HUES6 (cell line): ENCODE data around the gene CAMK1D.
"Not testable (repeated sequence)": the region's sequence is repeated elsewhere in the genome, so short reads cannot be mapped to it uniquely, and the experiment has no call there.

Experiments used
- H3K27ac ChIP-seq: 2 replicates; pipeline ENCODE4 v1.7.0; 2013; ENCODE audit warnings: low read depth, mild to moderate bottlenecking, low read length, inconsistent platforms
- H3K27me3 ChIP-seq: 2 replicates; pipeline ENCODE4 v1.6.1; 2013; ENCODE audit warnings: low read length; ENCODE audit not compliant: control insufficient read depth, insufficient read depth
- H3K36me3 ChIP-seq: 2 replicates; pipeline ENCODE4 v1.6.1; 2013; ENCODE audit warnings: low read length; ENCODE audit not compliant: control insufficient read depth, insufficient read depth
- H3K4me1 ChIP-seq: 2 replicates; pipeline ENCODE4 v1.6.1; 2013; ENCODE audit warnings: low read length; ENCODE audit not compliant: control insufficient read depth, insufficient read depth
- H3K4me3 ChIP-seq: 2 replicates; pipeline ENCODE4 v1.5.1; 2013; ENCODE audit warnings: low read depth, low read length
- H3K9ac ChIP-seq: one replicate; pipeline ENCODE4 v1.6.1; 2013; ENCODE audit warnings: mild to moderate bottlenecking, low read length
- H3K9me3 ChIP-seq: 2 replicates; pipeline ENCODE4 v1.6.1; 2013; ENCODE audit warnings: low read depth, low read length; ENCODE audit not compliant: control insufficient read depth, insufficient read depth

The CAMK1D gene

DNA sequence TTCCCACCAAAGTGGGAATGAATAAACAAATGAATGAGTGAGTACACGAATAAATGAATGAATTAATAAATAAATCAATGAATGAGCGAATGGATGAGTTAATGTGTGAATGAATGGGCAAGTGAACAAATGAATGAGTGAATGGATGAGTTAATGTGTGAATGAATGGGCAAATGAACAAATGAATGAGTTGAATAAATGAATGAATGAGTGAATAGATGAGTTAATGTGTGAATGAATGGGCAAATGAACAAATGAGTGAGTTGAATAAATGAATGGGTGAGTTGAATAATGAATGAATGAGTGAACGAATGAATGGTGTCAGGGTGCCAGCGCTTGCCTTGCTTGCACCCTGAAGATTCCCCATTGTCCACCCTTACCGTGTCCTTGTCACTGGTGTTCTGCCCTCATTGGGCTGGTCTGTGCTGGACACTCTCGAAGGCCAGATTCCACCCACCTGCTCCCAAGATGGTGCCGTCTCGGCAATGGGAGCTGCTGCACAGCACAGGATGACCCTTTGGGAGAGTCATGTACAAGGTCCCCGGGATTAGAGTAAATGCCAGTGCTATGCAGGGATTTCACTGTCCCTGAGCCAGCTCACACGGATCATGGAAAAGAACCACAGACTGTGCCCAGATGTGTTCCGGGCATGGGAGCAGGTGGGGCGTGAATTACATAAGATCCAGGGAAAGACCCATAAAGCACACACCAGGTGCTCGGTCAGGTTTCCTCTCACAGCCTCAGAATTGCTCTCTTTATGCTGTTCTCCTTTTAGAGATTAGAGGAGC is 83.2 kb downstream of the CAMK1D start:
- Histone ChIP-seq H3K9ac (no peak overlapping the region), H3K27ac (no peak overlapping the region), H3K27me3 (no peaks in the 10 kb centered on the region), H3K4me3 (no peak overlapping the region), H3K9me3 (peaks cover 2% of the 10 kb centered on the region; the same call in 1 of the 2 replicates), H3K36me3 (no peaks in the 10 kb centered on the region), H3K4me1 (0 out of 2 replicates have a peak, but pooled peaks cover 3% of the 10 kb centered on the region)

DNA sequence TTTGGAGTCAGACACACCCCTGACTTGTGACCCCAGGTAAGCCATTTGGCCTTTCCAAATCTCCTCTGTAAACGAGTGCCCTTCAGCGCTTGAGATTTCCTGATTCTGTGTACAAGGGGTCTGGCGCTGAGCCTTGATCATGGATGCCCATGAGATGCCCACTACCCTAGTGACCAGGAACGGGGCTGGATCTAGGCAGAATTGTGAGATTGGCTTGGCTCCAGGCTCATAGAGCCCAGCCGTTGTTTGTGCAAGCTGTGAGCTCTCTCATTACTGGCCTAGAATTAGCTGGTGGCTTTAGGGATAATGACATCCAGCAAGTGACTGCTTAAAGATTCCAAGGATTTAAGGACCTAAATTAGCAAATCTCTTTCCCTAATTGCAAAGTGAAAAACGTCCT is 84.9 kb downstream of the CAMK1D start:
- Histone ChIP-seq H3K27ac (no peak overlapping the region), H3K27me3 (no peaks in the 10 kb centered on the region)

GRCh38 chr10:12434677-12435076 is 85.3 kb downstream of the CAMK1D start:
- not testable (repeated sequence) for H3K4me3 ChIP-seq, H3K27ac ChIP-seq, H3K27me3 ChIP-seq, H3K36me3 ChIP-seq, H3K4me1 ChIP-seq, H3K9me3 ChIP-seq, H3K9ac ChIP-seq

More for the DNA sequence above, 84.9 kb downstream of the CAMK1D start:
- H3K36me3 ChIP-seq = no peaks in the 10 kb centered on the region
- H3K9me3 ChIP-seq = peaks cover 2% of the 10 kb centered on the region; the same call in 1 of the 2 replicates
- 0 out of 2 replicates have a peak, but pooled peaks cover 3% of the 10 kb centered on the region for H3K4me1 ChIP-seq
- no peak overlapping the region for H3K4me3 ChIP-seq
- no peak overlapping the region for H3K9ac ChIP-seq

GRCh38 chr10:12435348-12435747 is 86.0 kb downstream of the CAMK1D start:
- H3K27me3 ChIP-seq = no peaks in the 10 kb centered on the region
- H3K4me1 ChIP-seq = no peaks in the 10 kb centered on the region
- no peak overlapping the region for H3K4me3 ChIP-seq
- peaks cover 9% of the 10 kb centered on the region for H3K9me3 ChIP-seq
- no peaks in the 10 kb centered on the region for H3K36me3 ChIP-seq
- no peak overlapping the region for H3K27ac ChIP-seq
- H3K9ac ChIP-seq = no peak overlapping the region

- Histone ChIP-seq H3K4me1 (no peaks in the 10 kb centered on the region), H3K36me3 (no peaks in the 10 kb centered on the region), H3K9ac (no peak overlapping the region), H3K27ac (no peak overlapping the region), H3K9me3 (peaks cover 9% of the 10 kb centered on the region), H3K4me3 (no peak overlapping the region), H3K27me3 (no peaks in the 10 kb centered on the region)
These were observed 89.8 kb downstream of the CAMK1D start for GRCh38 chr10:12438919-12439692.

DNA sequence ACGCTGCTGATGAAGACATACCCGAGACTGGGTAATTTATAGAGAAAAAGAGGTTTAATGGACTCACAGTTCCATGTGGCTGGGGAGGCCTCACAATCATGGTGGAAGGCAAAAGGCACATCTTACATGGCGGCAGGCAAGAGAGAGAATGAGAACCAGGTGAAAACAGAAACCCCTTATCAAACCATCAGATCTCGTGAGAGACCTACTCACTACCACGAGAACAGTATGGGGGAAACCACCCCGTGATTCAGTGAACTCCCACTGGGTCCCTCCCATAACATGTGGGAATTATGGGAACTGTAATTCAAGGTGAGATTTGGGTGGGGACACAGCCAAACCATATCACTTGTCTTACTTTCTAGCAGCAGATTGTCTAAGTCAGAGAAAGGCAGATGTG is 90.4 kb downstream of the CAMK1D start:
- not testable (repeated sequence) for H3K9ac ChIP-seq, H3K27ac ChIP-seq, H3K27me3 ChIP-seq, H3K36me3 ChIP-seq, H3K4me1 ChIP-seq, H3K9me3 ChIP-seq, H3K4me3 ChIP-seq

GRCh38 chr10:12443026-12443425 is 93.7 kb downstream of the CAMK1D start:
- H3K9ac ChIP-seq = no peak overlapping the region
- no peaks in the 10 kb centered on the region for H3K27me3 ChIP-seq
- no peaks in the 10 kb centered on the region for H3K36me3 ChIP-seq
- no peak overlapping the region for H3K4me3 ChIP-seq
- H3K4me1 ChIP-seq = peaks cover 7% of the 10 kb centered on the region; the same call in 1 of the 2 replicates
- H3K27ac ChIP-seq = no peak overlapping the region
- peaks cover 9% of the 10 kb centered on the region for H3K9me3 ChIP-seq

DNA sequence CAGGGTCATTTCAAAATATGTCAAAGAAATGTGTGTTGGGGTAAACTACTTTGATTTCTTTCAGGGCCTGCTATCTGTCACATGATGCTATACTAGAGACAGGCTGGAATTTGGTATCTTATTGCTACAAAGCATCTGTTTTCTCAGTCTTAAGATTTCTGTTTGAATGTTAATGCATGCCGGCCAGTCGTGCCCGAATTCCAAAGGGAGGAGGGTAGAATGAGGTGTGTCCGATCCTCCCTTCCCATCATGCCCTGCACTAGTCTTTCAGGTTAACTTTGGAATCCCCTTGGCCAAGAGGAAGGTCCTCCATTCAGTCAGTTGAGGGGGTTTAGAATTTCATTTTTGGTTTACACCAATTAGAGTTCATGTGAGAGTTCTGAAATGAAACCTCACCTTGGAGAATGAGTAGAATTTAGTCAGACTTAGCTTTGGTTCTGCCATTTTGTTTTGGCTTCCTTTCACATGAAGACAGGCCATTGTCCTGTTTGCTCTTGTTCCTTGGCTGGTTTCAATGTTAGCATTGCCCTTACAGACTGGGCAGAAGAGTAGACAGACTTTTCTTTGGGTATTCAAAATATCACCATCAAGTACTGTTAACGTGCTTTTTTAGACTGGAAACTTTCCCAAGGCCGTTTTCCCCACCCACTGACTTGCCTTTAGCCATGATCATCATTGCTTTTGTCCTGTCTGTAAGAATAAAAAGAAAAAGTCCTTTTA is 95.8 kb downstream of the CAMK1D start:
- no peak overlapping the region for H3K9ac ChIP-seq
- peaks cover 7% of the 10 kb centered on the region; the same call in 1 of the 2 replicates for H3K4me1 ChIP-seq
- no peak overlapping the region for H3K27ac ChIP-seq
- H3K36me3 ChIP-seq = no peaks in the 10 kb centered on the region
- no peaks in the 10 kb centered on the region for H3K27me3 ChIP-seq
- no peak overlapping the region for H3K4me3 ChIP-seq
- H3K9me3 ChIP-seq = no peaks in the 10 kb centered on the region

- Histone ChIP-seq H3K9ac (no peak overlapping the region), H3K4me3 (no peak overlapping the region), H3K27me3 (no peaks in the 10 kb centered on the region), H3K36me3 (no peaks in the 10 kb centered on the region), H3K9me3 (no peaks in the 10 kb centered on the region), H3K4me1 (peaks cover 7% of the 10 kb centered on the region; the same call in 1 of the 2 replicates), H3K27ac (no peak overlapping the region)
These were observed 96.5 kb downstream of the CAMK1D start for GRCh38 chr10:12445701-12446334.

DNA sequence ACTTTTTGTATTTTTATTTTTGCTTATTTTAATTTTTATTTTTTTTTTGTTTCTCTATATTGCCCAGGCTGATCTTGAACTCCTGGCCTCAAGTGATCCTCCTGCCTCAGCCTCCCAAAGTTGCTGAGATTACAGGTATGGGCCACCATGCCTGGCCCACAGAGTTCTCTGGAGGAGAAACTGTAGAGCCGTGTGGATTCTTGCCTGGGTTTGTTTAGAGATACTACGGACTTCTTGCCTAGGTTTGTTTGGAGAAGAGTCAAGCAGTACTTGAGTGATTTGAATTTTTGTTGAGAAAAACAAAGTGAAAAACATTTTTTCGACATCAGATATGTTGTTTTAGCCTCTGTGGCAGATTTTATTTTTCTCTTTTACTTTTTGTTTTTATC is 99.0 kb downstream of the CAMK1D start:
- Histone ChIP-seq H3K4me1 (peaks cover 7% of the 10 kb centered on the region; the same call in 1 of the 2 replicates), H3K36me3 (no peaks in the 10 kb centered on the region), H3K9ac (no peak overlapping the region), H3K4me3 (no peak overlapping the region), H3K27ac (no peak overlapping the region), H3K27me3 (no peaks in the 10 kb centered on the region), H3K9me3 (no peaks in the 10 kb centered on the region)
